Endodermal cell (in vitro differentiated cells): ENCODE results near the gene GATD1. TPM values are rescaled to one million over a fixed set of nuclear protein-coding genes. Genes with fewer than 3 reads are reported as not detected.

Source experiments
- DNase-seq: peaks from one replicate; pipeline ENCODE4 v3.0.0-alpha.2; 2017
- H3K27ac ChIP-seq: 2 replicates; pipeline ENCODE4 v1.5.1; 2013; ENCODE audit warnings: mild to moderate bottlenecking, low read depth, low read length, moderate library complexity
- H3K27me3 ChIP-seq: 2 replicates; pipeline ENCODE4 v1.6.1; 2013; ENCODE audit warnings: mild to moderate bottlenecking, low read length, moderate library complexity; ENCODE audit not compliant: insufficient read depth, control insufficient read depth, poor library complexity, severe bottlenecking
- H3K36me3 ChIP-seq: 2 replicates; pipeline ENCODE4 v1.7.0; 2013; ENCODE audit warnings: mild to moderate bottlenecking, low read length, moderate library complexity; ENCODE audit not compliant: control insufficient read depth, insufficient read depth
- H3K4me1 ChIP-seq: one replicate; pipeline ENCODE4 v1.7.0; 2013; ENCODE audit warnings: low read length; ENCODE audit not compliant: control insufficient read depth, insufficient read depth
- H3K4me3 ChIP-seq: 2 replicates; pipeline ENCODE4 v1.5.1; 2013; ENCODE audit warnings: mild to moderate bottlenecking, low read length, moderate library complexity
- H3K9ac ChIP-seq: 2 replicates; pipeline ENCODE4 v1.6.1; 2013; ENCODE audit warnings: mild to moderate bottlenecking, low read length, moderate library complexity; ENCODE audit not compliant: poor library complexity, severe bottlenecking; ENCODE audit errors: extremely low read depth
- H3K9me3 ChIP-seq: 2 replicates; pipeline ENCODE4 v1.6.1; 2013; ENCODE audit warnings: mild to moderate bottlenecking, low read length, moderate library complexity; ENCODE audit not compliant: control insufficient read depth
- H3K27ac Mint-ChIP-seq: 2 replicates; pipeline ENCODE4 v1.8.0; 2020; ENCODE audit warnings: mixed read lengths
- H3K27me3 Mint-ChIP-seq: 2 replicates; pipeline ENCODE4 v1.8.0; 2021; ENCODE audit warnings: mild to moderate bottlenecking, mixed read lengths; ENCODE audit not compliant: insufficient read depth
- H3K36me3 Mint-ChIP-seq: 2 replicates; pipeline ENCODE4 v1.8.0; 2020; ENCODE audit warnings: low read depth, mixed read lengths
- H3K4me1 Mint-ChIP-seq: 2 replicates; pipeline ENCODE4 v1.8.0; 2020; ENCODE audit warnings: mixed read lengths
- H3K4me3 Mint-ChIP-seq: 2 replicates; pipeline ENCODE4 v1.8.0; 2020; ENCODE audit warnings: mild to moderate bottlenecking, moderate library complexity, mixed read lengths
- H3K9me3 Mint-ChIP-seq: 2 replicates; pipeline ENCODE4 v1.8.0; 2020; ENCODE audit warnings: mild to moderate bottlenecking, mixed read lengths
- WGBS, 2 experiments: methylation state at CpG; one replicate each; pipeline versions ENCODE4 v1.1.5 to v1.1.7; 2013; ENCODE audit warnings: missing lambda C conversion rate in 2 of 2, mixed read lengths in 1 of 2; ENCODE audit not compliant: insufficient coverage in 1 of 2, insufficient read length in 1 of 2; 5-methylcytosine and 5-hydroxymethylcytosine counted together
- total RNA-seq, 2 donors: library from RNA; stranded (reverse); fragmentation: NEBNext Ultra II Directional in 1 of 2; extraction: Animal tissue kit (Norgen Biotek cat#: 25700) in 1 of 2; gene quantifications; 2 replicates in 1 of 2; 3 replicates in 1 of 2; pipeline ENCODE4 v1.2.1, GENCODE V29; 2021
- TF ChIP-seq, protein P1 (sequence below): fragments of 200-600 bp; sonication (generic); conservative IDR thresholded peaks from 2 replicates; pipeline ENCODE4 v1.5.0; 2021; ENCODE audit warnings: antibody characterized with exemption, mild to moderate bottlenecking

Gene GATD1
- total RNA-seq, 2 donors from 2014 or later = 57.2 to 63.2 TPM

DNA sequence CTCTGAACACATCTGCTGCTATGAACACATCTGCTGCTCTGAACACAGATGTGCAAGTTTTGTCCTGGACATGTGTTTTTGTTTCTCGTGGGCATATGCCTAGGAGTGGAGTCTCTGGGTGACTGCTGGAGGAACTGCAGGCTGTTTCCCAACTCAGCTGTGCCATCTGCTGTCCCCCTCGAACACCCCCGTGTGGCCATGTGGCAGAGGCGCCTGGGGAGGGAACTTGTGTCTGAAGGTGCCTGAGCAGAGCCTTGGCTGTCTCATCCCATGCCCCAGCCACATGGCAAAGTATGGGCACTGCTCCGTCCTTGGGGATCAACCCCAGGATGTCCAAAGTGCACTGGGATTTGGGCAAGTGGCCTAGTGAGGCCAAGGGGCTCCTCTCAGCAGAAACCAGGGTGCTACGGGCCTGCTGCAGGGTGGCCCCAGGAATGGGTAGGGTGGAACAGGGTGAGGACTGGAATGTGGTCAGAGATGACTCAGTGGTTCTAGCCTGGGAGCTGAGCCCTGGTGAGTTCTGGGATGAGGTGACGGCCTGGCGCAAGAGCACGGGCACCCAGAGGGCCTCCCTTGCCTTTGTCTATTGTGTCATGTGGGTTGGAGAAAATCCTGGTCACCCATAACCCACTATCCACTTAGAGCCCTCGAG, 14.7 kb downstream of the GATD1 start:
- Mint-ChIP-seq H3K4me3 (no peak overlapping the region), H3K36me3 (peaks cover 60% of the 10 kb centered on the region), H3K9me3 (no peaks in the 10 kb centered on the region), H3K27ac (peak overlapping the region; percentile 41), H3K4me1 (no peaks in the 10 kb centered on the region), H3K27me3 (no peaks in the 10 kb centered on the region)
- 83 to 90% methylated on average over 4 to 10 of the region's 10 CpGs for whole genome bisulfite sequencing, 2 experiments
- H3K36me3 ChIP-seq = peaks cover 63% of the 10 kb centered on the region
- DNase-seq = peak; percentile 78
- no peaks in the 10 kb centered on the region for H3K9me3 ChIP-seq
- no peak overlapping the region for H3K4me3 ChIP-seq
- no peaks in the 10 kb centered on the region for H3K27me3 ChIP-seq
- peak overlapping the region; percentile 38 for H3K27ac ChIP-seq
- H3K9ac ChIP-seq = no peak overlapping the region
- TF ChIP-seq, protein P1, sequence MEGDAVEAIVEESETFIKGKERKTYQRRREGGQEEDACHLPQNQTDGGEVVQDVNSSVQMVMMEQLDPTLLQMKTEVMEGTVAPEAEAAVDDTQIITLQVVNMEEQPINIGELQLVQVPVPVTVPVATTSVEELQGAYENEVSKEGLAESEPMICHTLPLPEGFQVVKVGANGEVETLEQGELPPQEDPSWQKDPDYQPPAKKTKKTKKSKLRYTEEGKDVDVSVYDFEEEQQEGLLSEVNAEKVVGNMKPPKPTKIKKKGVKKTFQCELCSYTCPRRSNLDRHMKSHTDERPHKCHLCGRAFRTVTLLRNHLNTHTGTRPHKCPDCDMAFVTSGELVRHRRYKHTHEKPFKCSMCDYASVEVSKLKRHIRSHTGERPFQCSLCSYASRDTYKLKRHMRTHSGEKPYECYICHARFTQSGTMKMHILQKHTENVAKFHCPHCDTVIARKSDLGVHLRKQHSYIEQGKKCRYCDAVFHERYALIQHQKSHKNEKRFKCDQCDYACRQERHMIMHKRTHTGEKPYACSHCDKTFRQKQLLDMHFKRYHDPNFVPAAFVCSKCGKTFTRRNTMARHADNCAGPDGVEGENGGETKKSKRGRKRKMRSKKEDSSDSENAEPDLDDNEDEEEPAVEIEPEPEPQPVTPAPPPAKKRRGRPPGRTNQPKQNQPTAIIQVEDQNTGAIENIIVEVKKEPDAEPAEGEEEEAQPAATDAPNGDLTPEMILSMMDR = peak; percentile 39
- H3K4me1 ChIP-seq = no peaks in the 10 kb centered on the region

DNA sequence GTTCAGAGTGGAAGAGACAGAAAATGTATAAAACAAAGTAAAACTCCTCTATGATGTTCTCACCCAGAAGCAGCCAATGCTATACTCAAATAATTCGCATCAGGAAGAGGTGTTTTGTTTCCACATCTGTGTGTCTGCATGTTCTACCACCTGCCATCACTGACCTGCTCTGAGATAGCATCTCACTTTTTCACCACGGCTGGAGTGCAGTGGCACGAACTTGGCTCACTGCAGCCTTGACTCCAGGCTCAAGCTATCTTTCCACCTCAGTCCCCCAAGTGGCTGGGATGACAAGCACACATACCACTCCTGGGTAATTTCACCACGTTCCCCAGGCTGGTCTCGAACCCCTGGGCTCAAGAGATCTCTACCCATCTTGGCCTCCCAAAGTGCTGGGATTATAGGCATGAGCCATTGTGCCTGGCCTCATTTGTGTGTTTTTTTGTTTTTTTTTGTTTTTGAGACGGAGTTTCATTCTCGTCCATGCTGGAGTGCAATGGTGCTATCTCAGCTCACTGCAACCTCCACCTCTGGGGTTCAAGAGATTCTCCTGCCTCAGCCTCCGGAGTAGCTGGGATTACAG, 15.7 kb downstream of the GATD1 start:
- Mint-ChIP-seq H3K27ac (no peak overlapping the region), H3K27me3 (no peaks in the 10 kb centered on the region), H3K9me3 (no peaks in the 10 kb centered on the region), H3K36me3 (peaks cover 61% of the 10 kb centered on the region), H3K4me1 (no peaks in the 10 kb centered on the region), H3K4me3 (no peak overlapping the region)
- H3K4me1 ChIP-seq = no peaks in the 10 kb centered on the region
- H3K36me3 ChIP-seq = peaks cover 67% of the 10 kb centered on the region
- TF ChIP-seq, protein P1 = no peak
- DNase-seq = no peak
- no peak overlapping the region for H3K4me3 ChIP-seq
- no peak overlapping the region for H3K9ac ChIP-seq
- H3K9me3 ChIP-seq = no peaks in the 10 kb centered on the region
- 90 to 96% methylated on average over 8 of the region's 8 CpGs for WGBS, 2 experiments
- no peaks in the 10 kb centered on the region for H3K27me3 ChIP-seq
- no peak overlapping the region for H3K27ac ChIP-seq

DNA sequence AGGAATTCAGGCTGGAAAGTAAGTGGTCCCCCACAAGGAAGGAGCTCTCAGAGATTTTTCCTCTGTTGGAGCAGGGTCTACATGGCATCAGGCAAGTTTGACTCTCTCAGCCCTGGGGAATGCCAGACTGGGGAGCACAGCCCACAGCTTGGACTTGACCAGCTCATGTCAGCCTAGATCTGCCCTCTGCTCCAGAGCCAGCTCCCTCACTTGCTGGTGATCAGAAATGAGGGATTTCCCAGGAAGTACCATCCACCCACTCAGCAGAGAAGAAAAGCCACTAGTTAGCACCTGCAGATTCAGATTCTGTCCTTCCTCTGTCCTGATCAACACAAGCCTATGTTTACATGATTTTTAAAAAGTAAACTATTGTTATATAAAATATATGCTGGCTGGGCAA, 17.1 kb downstream of the GATD1 start:
- Mint-ChIP-seq H3K4me3 (no peak overlapping the region), H3K4me1 (no peaks in the 10 kb centered on the region), H3K27me3 (no peaks in the 10 kb centered on the region), H3K27ac (no peak overlapping the region), H3K36me3 (peaks cover 65% of the 10 kb centered on the region), H3K9me3 (no peaks in the 10 kb centered on the region)
- no peak overlapping the region for H3K9ac ChIP-seq
- no peak overlapping the region for H3K27ac ChIP-seq
- H3K27me3 ChIP-seq = no peaks in the 10 kb centered on the region
- H3K36me3 ChIP-seq = peaks cover 74% of the 10 kb centered on the region
- no peak for DNase-seq
- H3K4me1 ChIP-seq = no peaks in the 10 kb centered on the region
- H3K4me3 ChIP-seq = no peak overlapping the region
- H3K9me3 ChIP-seq = no peaks in the 10 kb centered on the region
- TF ChIP-seq, protein P1 = no peak
